HG03558 (cell line): Measurements from ENCODE around the gene MAP3K6.
"Not testable (repeated sequence)": the region's sequence is repeated elsewhere in the genome, so short reads cannot be mapped to it uniquely, and the experiment has no call there.

Source experiments
- ATAC-seq: cut with Tn5 transposase; IDR thresholded peaks from one replicate; pipeline ENCODE4 v1.9.1; 2021; ENCODE audit warnings: moderate number of reproducible peaks; ENCODE audit not compliant: unreplicated experiment; ENCODE audit errors: extremely low read depth

MAP3K6 gene

GRCh38 chr1:27397110-27397509 lies 30.3 kb upstream of the MAP3K6 start:
- no peak for ATAC-seq

- ATAC-seq: no peak
These were observed 28.9 kb upstream of the MAP3K6 start for GRCh38 chr1:27395441-27396195.

- ATAC-seq: no peak
These were observed 28.2 kb upstream of the MAP3K6 start for GRCh38 chr1:27394925-27395324.

- ATAC-seq: no peak
These were observed 27.5 kb upstream of the MAP3K6 start for GRCh38 chr1:27394282-27394658.

GRCh38 chr1:27393641-27394281 lies 27.0 kb upstream of the MAP3K6 start:
- ATAC-seq: no peak

GRCh38 chr1:27392778-27393635 lies 26.2 kb upstream of the MAP3K6 start:
- no peak for ATAC-seq

GRCh38 chr1:27392096-27392777 lies 25.5 kb upstream of the MAP3K6 start, which contains the start of gene GPR3:
Gene GPR3, plus strand, starts transcription at chr1:27392622. Its CDS starts 1,177 bp downstream, at chr1:27393799.
- peak; percentile 57 for ATAC-seq

GRCh38 chr1:27391511-27392095 lies 24.8 kb upstream of the MAP3K6 start:
- ATAC-seq: no peak

GRCh38 chr1:27388337-27389005 lies 21.7 kb upstream of the MAP3K6 start:
- ATAC-seq: no peak

GRCh38 chr1:27384797-27385196 lies 18.0 kb upstream of the MAP3K6 start:
- ATAC-seq: not testable (repeated sequence)

GRCh38 chr1:27383661-27384060 lies 16.9 kb upstream of the MAP3K6 start:
- ATAC-seq: no peak

- ATAC-seq: no peak
These were observed 16.4 kb upstream of the MAP3K6 start, which contains the start of gene CD164L2 for GRCh38 chr1:27383039-27383605. Gene CD164L2, minus strand, starts transcription at chr1:27383333. Its CDS starts 94 bp downstream, at chr1:27383239.

- ATAC-seq: no peak
These were observed 15.4 kb upstream of the MAP3K6 start for GRCh38 chr1:27381969-27382762.

- no peak for ATAC-seq
These were observed 14.3 kb upstream of the MAP3K6 start for GRCh38 chr1:27380766-27381733.

GRCh38 chr1:27380224-27380623 lies 13.5 kb upstream of the MAP3K6 start:
- no peak for ATAC-seq

GRCh38 chr1:27379564-27380122 lies 12.9 kb upstream of the MAP3K6 start:
- ATAC-seq: no peak
